Vagina (tissue), 2 donors: ENCODE results near the gene KIF3C.

Experiments used
- CTCF ChIP-seq, 3 experiments: fragments of 450-650 bp in 2 of 3; fragments of 200-600 bp in 1 of 3; sonication (generic) in 1 of 3; IDR thresholded peaks; one replicate each; pipeline ENCODE4 v1.5.1; 2017 to 2019; ENCODE audit warnings: antibody characterized with exemption in 3 of 3, mild to moderate bottlenecking in 2 of 3, moderate library complexity in 2 of 3
- POLR2A ChIP-seq, 2 donors: fragments of 450-650 bp; IDR thresholded peaks; one replicate each; pipeline ENCODE4 v1.6.1; 2017; ENCODE audit warnings: antibody characterized with exemption in 2 of 2, mild to moderate bottlenecking in 2 of 2, moderate library complexity in 2 of 2

- TF ChIP-seq CTCF (IDR thresholded peaks at IDR 0.05) (no peak), POLR2A (IDR thresholded peaks at IDR 0.05) (no peak)
Measured at GRCh38 chr2:25960920-25961319, 21.4 kb downstream of the KIF3C start.
